ENCODE data around the gene EIF3J. TPM values are rescaled to one million over a fixed set of nuclear protein-coding genes. Genes with fewer than 3 reads are reported as not detected.
"Not testable (repeated sequence)": the region's sequence is repeated elsewhere in the genome, so short reads cannot be mapped to it uniquely, and the experiment has no call there.

EIF3J gene
- total and polyA plus RNA-seq, 4 donors: 30.2 to 65.9 (median 56.6) TPM

- no peak overlapping the region for H3K27ac ChIP-seq (ENCODE audit: low read depth in 1 of 2, low read length in 2 of 2)
- DNase-seq (no peak), ATAC-seq (ENCODE audit: low FRiP score) (no peak)
- no peaks in the 10 kb centered on the region for H3K9me3 ChIP-seq (ENCODE audit: control insufficient read depth, low read length)
- intact Hi-C loops (cut with DNase I): no loop called here
- no peak overlapping the region for H3K4me3 ChIP-seq (ENCODE audit: low read length in 2 of 2)
- H3K36me3 ChIP-seq (ENCODE audit: control insufficient read depth in 1 of 2, insufficient read depth in 2 of 2, low read length in 1 of 2): no peaks in the 10 kb centered on the region
- H3K4me1 ChIP-seq (ENCODE audit: control insufficient read depth in 1 of 2, insufficient read depth in 2 of 2, low read length in 2 of 2): peaks cover 0 to 1% of the 10 kb centered on the region in 2 donors
- H3K27me3 ChIP-seq (ENCODE audit: control insufficient read depth in 1 of 2, insufficient read depth in 2 of 2, low read length in 1 of 2): no peaks in the 10 kb centered on the region
- WGBS, 2 donors: 30 to 33% methylated on average over 3 of the region's 3 CpGs
Observed at GRCh38 chr15:44550256-44550655, 13.3 kb downstream of the EIF3J start.

GRCh38 chr15:44550734-44551133 is 13.8 kb downstream of the EIF3J start:
- H3K36me3 ChIP-seq (ENCODE audit: control insufficient read depth in 1 of 2, insufficient read depth in 2 of 2, low read length in 1 of 2): no peaks in the 10 kb centered on the region
- ATAC-seq (ENCODE audit: low FRiP score): no peak
- intact Hi-C loops (cut with DNase I): no loop called here
- H3K4me3 ChIP-seq (ENCODE audit: low read length in 2 of 2): no peak overlapping the region
- H3K27ac ChIP-seq (ENCODE audit: low read depth in 1 of 2, low read length in 2 of 2): no peak overlapping the region
- H3K4me1 ChIP-seq (ENCODE audit: control insufficient read depth in 1 of 2, insufficient read depth in 2 of 2, low read length in 2 of 2): peaks cover 0 to 1% of the 10 kb centered on the region in 2 donors
- H3K27me3 ChIP-seq (ENCODE audit: control insufficient read depth in 1 of 2, insufficient read depth in 2 of 2, low read length in 1 of 2): no peaks in the 10 kb centered on the region
- no peaks in the 10 kb centered on the region for H3K9me3 ChIP-seq (ENCODE audit: control insufficient read depth, low read length)
- 94 to 97% methylated on average over 4 of the region's 4 CpGs for WGBS, 2 donors
- no peak for DNase-seq

- Histone ChIP-seq H3K4me3 (ENCODE audit: low read length in 2 of 2) (no peak overlapping the region), H3K27ac (ENCODE audit: low read depth in 1 of 2, low read length in 2 of 2) (no peak overlapping the region), H3K4me1 (ENCODE audit: control insufficient read depth in 1 of 2, insufficient read depth in 2 of 2, low read length in 2 of 2) (peaks cover 0 to 1% of the 10 kb centered on the region in 2 donors), H3K9me3 (ENCODE audit: control insufficient read depth, low read length) (no peaks in the 10 kb centered on the region), H3K36me3 (ENCODE audit: control insufficient read depth in 1 of 2, insufficient read depth in 2 of 2, low read length in 1 of 2) (peaks cover 0 to 2% of the 10 kb centered on the region in 2 donors), H3K27me3 (ENCODE audit: control insufficient read depth in 1 of 2, insufficient read depth in 2 of 2, low read length in 1 of 2) (no peaks in the 10 kb centered on the region)
- intact Hi-C loops (cut with DNase I): no loop called here
- no peak for ATAC-seq (ENCODE audit: low FRiP score)
- WGBS, 2 donors: 85 to 89% methylated on average over 4 of the region's 4 CpGs
- DNase-seq: no peak
Observed at GRCh38 chr15:44554934-44555723, 18.2 kb downstream of the EIF3J start.

- H3K27ac ChIP-seq (ENCODE audit: low read depth in 1 of 2, low read length in 2 of 2); H3K4me3 ChIP-seq (ENCODE audit: low read length in 2 of 2); ATAC-seq (ENCODE audit: low FRiP score); H3K27me3 ChIP-seq (ENCODE audit: control insufficient read depth in 1 of 2, insufficient read depth in 2 of 2, low read length in 1 of 2); DNase-seq; H3K9me3 ChIP-seq (ENCODE audit: control insufficient read depth, low read length); intact Hi-C loops (cut with DNase I); H3K4me1 ChIP-seq (ENCODE audit: control insufficient read depth in 1 of 2, insufficient read depth in 2 of 2, low read length in 2 of 2): not testable (repeated sequence)
- peaks cover 9 to 10% of the 10 kb centered on the region in 2 donors for H3K36me3 ChIP-seq (ENCODE audit: control insufficient read depth in 1 of 2, insufficient read depth in 2 of 2, low read length in 1 of 2)
Observed at GRCh38 chr15:44560926-44561325, 24.0 kb downstream of the EIF3J start.

GRCh38 chr15:44565387-44566154 is 28.6 kb downstream of the EIF3J start:
- ATAC-seq (ENCODE audit: low FRiP score) (no peak), DNase-seq (no peak)
- no peak overlapping the region for H3K4me3 ChIP-seq (ENCODE audit: low read length in 2 of 2)
- WGBS, 2 donors: 98% methylated on average over 8 of the region's 8 CpGs
- peaks cover 12 to 17% of the 10 kb centered on the region in 2 donors for H3K36me3 ChIP-seq (ENCODE audit: control insufficient read depth in 1 of 2, insufficient read depth in 2 of 2, low read length in 1 of 2)
- H3K27ac ChIP-seq (ENCODE audit: low read depth in 1 of 2, low read length in 2 of 2): no peak overlapping the region
- no peaks in the 10 kb centered on the region for H3K27me3 ChIP-seq (ENCODE audit: control insufficient read depth in 1 of 2, insufficient read depth in 2 of 2, low read length in 1 of 2)
- no peaks in the 10 kb centered on the region for H3K4me1 ChIP-seq (ENCODE audit: control insufficient read depth in 1 of 2, insufficient read depth in 2 of 2, low read length in 2 of 2)
- no peaks in the 10 kb centered on the region for H3K9me3 ChIP-seq (ENCODE audit: control insufficient read depth, low read length)
- intact Hi-C loops (cut with DNase I): no loop called here

- intact Hi-C loops (cut with DNase I): no loop called here
- peaks cover 10 to 17% of the 10 kb centered on the region in 2 donors for H3K36me3 ChIP-seq (ENCODE audit: control insufficient read depth in 1 of 2, insufficient read depth in 2 of 2, low read length in 1 of 2)
Observed at GRCh38 chr15:44566155-44566540, 29.2 kb downstream of the EIF3J start.

GRCh38 chr15:44568338-44568737 is 31.4 kb downstream of the EIF3J start:
- DNase-seq (no peak), ATAC-seq (ENCODE audit: low FRiP score) (no peak)
- Histone ChIP-seq H3K27me3 (ENCODE audit: control insufficient read depth in 1 of 2, insufficient read depth in 2 of 2, low read length in 1 of 2) (no peaks in the 10 kb centered on the region), H3K27ac (ENCODE audit: low read depth in 1 of 2, low read length in 2 of 2) (no peak overlapping the region), H3K9me3 (ENCODE audit: control insufficient read depth, low read length) (no peaks in the 10 kb centered on the region), H3K4me1 (ENCODE audit: control insufficient read depth in 1 of 2, insufficient read depth in 2 of 2, low read length in 2 of 2) (no peaks in the 10 kb centered on the region), H3K4me3 (ENCODE audit: low read length in 2 of 2) (no peak overlapping the region), H3K36me3 (ENCODE audit: control insufficient read depth in 1 of 2, insufficient read depth in 2 of 2, low read length in 1 of 2) (peaks cover 12 to 15% of the 10 kb centered on the region in 2 donors)
- WGBS, 2 donors: 86 to 90% methylated on average over 3 of the region's 3 CpGs
- intact Hi-C loops (cut with DNase I): no loop called here

More at GRCh38 chr15:44566155-44566540, 29.2 kb downstream of the EIF3J start:
- no peak for DNase-seq
- no peak overlapping the region for H3K27ac ChIP-seq (ENCODE audit: low read depth in 1 of 2, low read length in 2 of 2)
- no peaks in the 10 kb centered on the region for H3K4me1 ChIP-seq (ENCODE audit: control insufficient read depth in 1 of 2, insufficient read depth in 2 of 2, low read length in 2 of 2)
- WGBS, 2 donors: 92 to 96% methylated on average over 4 of the region's 4 CpGs
- no peak overlapping the region for H3K4me3 ChIP-seq (ENCODE audit: low read length in 2 of 2)
- no peaks in the 10 kb centered on the region for H3K27me3 ChIP-seq (ENCODE audit: control insufficient read depth in 1 of 2, insufficient read depth in 2 of 2, low read length in 1 of 2)
- ATAC-seq (ENCODE audit: low FRiP score): no peak
- H3K9me3 ChIP-seq (ENCODE audit: control insufficient read depth, low read length): no peaks in the 10 kb centered on the region

GRCh38 chr15:44569316-44569715 is 32.4 kb downstream of the EIF3J start:
- intact Hi-C loops (cut with DNase I): no loop called here
- ATAC-seq (ENCODE audit: low FRiP score): no peak
- no peak overlapping the region for H3K27ac ChIP-seq (ENCODE audit: low read depth in 1 of 2, low read length in 2 of 2)
- WGBS, 2 donors: 96 to 97% methylated on average over 4 of the region's 4 CpGs
- H3K4me3 ChIP-seq (ENCODE audit: low read length in 2 of 2): no peak overlapping the region
- no peaks in the 10 kb centered on the region for H3K4me1 ChIP-seq (ENCODE audit: control insufficient read depth in 1 of 2, insufficient read depth in 2 of 2, low read length in 2 of 2)
- no peaks in the 10 kb centered on the region for H3K9me3 ChIP-seq (ENCODE audit: control insufficient read depth, low read length)
- H3K27me3 ChIP-seq (ENCODE audit: control insufficient read depth in 1 of 2, insufficient read depth in 2 of 2, low read length in 1 of 2): no peaks in the 10 kb centered on the region
- peaks cover 11 to 15% of the 10 kb centered on the region in 2 donors for H3K36me3 ChIP-seq (ENCODE audit: control insufficient read depth in 1 of 2, insufficient read depth in 2 of 2, low read length in 1 of 2)
- DNase-seq: no peak

Measured in aorta (tissue), 5 donors.